HEK293 (cell line): ENCODE data around the gene ZNF223.
A peak's percentile ranks its signal among the peaks of the same experiment; 100 is the strongest.

Experiments used
- EGR2 ChIP-seq: fragments of 450-650 bp; formaldehyde crosslinking; IDR thresholded peaks from 2 replicates; pipeline ENCODE4 v1.5.1; 2016; ENCODE audit warnings: low read depth, missing biosample characterization, missing genetic modification characterization
- GLI2 ChIP-seq: fragments of 450-650 bp; formaldehyde crosslinking; IDR thresholded peaks from 2 replicates; pipeline ENCODE4; 2017; ENCODE audit warnings: missing biosample characterization, missing genetic modification characterization, low read depth, borderline replicate concordance
- HOXC10 ChIP-seq: sonication (generic); formaldehyde crosslinking; IDR thresholded peaks from 2 replicates; pipeline ENCODE4 v1.8.1; 2023; ENCODE audit warnings: mild to moderate bottlenecking, missing genetic modification reagents
- YY1 ChIP-seq: fragments of 450-650 bp; formaldehyde crosslinking; IDR thresholded peaks from 2 replicates; pipeline ENCODE4 v1.5.1; 2018; ENCODE audit warnings: missing biosample characterization, missing genetic modification characterization
- ZBTB10 ChIP-seq: fragments of 450-650 bp; formaldehyde crosslinking; IDR thresholded peaks from 2 replicates; pipeline ENCODE4 v1.5.1; 2016; ENCODE audit warnings: missing biosample characterization, missing genetic modification characterization
- ZBTB6 ChIP-seq: fragments of 450-650 bp; formaldehyde crosslinking; IDR thresholded peaks from 2 replicates; pipeline ENCODE4 v1.5.1; 2017; ENCODE audit warnings: missing biosample characterization, missing genetic modification characterization
- ZFHX2 ChIP-seq: fragments of 450-650 bp; formaldehyde crosslinking; conservative IDR thresholded peaks from 2 replicates; pipeline ENCODE4 v1.5.1; 2016; ENCODE audit warnings: missing biosample characterization, missing genetic modification characterization
- ZNF155 ChIP-seq: fragments of 450-650 bp; formaldehyde crosslinking; IDR thresholded peaks from 2 replicates; pipeline ENCODE4 v1.5.1; 2016; ENCODE audit warnings: missing biosample characterization, missing genetic modification characterization
- ZNF157 ChIP-seq: fragments of 450-650 bp; formaldehyde crosslinking; IDR thresholded peaks from 2 replicates; pipeline ENCODE4 v1.5.1; 2016; ENCODE audit warnings: missing biosample characterization, missing genetic modification characterization
- ZNF184 ChIP-seq: fragments of 450-650 bp; IDR thresholded peaks from 2 replicates; pipeline ENCODE4 v1.5.1; 2018; ENCODE audit warnings: missing biosample characterization, mild to moderate bottlenecking, missing genetic modification characterization
- ZNF248 ChIP-seq: fragments of 450-650 bp; formaldehyde crosslinking; IDR thresholded peaks from 2 replicates; pipeline ENCODE4 v1.5.1; 2017; ENCODE audit warnings: missing biosample characterization, missing genetic modification characterization
- ZNF311 ChIP-seq: fragments of 450-650 bp; formaldehyde crosslinking; IDR thresholded peaks from 2 replicates; pipeline ENCODE4 v1.5.1; 2017; ENCODE audit warnings: missing biosample characterization, missing genetic modification characterization, borderline replicate concordance
- ZNF48 ChIP-seq: fragments of 450-650 bp; formaldehyde crosslinking; IDR thresholded peaks from 2 replicates; pipeline ENCODE4 v1.5.1; 2016; ENCODE audit warnings: missing biosample characterization, missing genetic modification characterization
- ZNF521 ChIP-seq: fragments of 450-650 bp; formaldehyde crosslinking; IDR thresholded peaks from 2 replicates; pipeline ENCODE4 v1.5.1; 2017; ENCODE audit warnings: missing biosample characterization, mild to moderate bottlenecking, missing genetic modification characterization
- ZNF561 ChIP-seq: fragments of 450-650 bp; IDR thresholded peaks from 2 replicates; pipeline ENCODE4 v1.5.1; 2018; ENCODE audit warnings: missing biosample characterization, missing genetic modification characterization, borderline replicate concordance
- ZNF624 ChIP-seq: fragments of 450-650 bp; formaldehyde crosslinking; IDR thresholded peaks from 2 replicates; pipeline ENCODE4 v1.5.1; 2017; ENCODE audit warnings: missing biosample characterization, missing genetic modification characterization
- ZNF629 ChIP-seq: fragments of 450-650 bp; formaldehyde crosslinking; IDR thresholded peaks from 2 replicates; pipeline ENCODE4 v1.5.1; 2017; ENCODE audit warnings: missing biosample characterization, missing genetic modification characterization
- ZNF639 ChIP-seq: fragments of 450-650 bp; formaldehyde crosslinking; IDR thresholded peaks from 2 replicates; pipeline ENCODE4 v1.5.1; 2016; ENCODE audit warnings: missing biosample characterization, missing genetic modification characterization
- ZNF792 ChIP-seq: fragments of 450-650 bp; formaldehyde crosslinking; IDR thresholded peaks from 2 replicates; pipeline ENCODE4 v1.5.1; 2016; ENCODE audit warnings: missing biosample characterization, missing genetic modification characterization
- ZXDB ChIP-seq: fragments of 450-650 bp; formaldehyde crosslinking; IDR thresholded peaks from 2 replicates; pipeline ENCODE4 v1.5.1; 2016; ENCODE audit warnings: missing biosample characterization, missing genetic modification characterization
- TF ChIP-seq, protein P1 (sequence below): fragments of 450-650 bp; formaldehyde crosslinking; IDR thresholded peaks from 2 replicates; pipeline ENCODE4; 2016; ENCODE audit warnings: missing biosample characterization, missing genetic modification characterization
- TF ChIP-seq, protein P2 (sequence below): fragments of 450-650 bp; formaldehyde crosslinking; IDR thresholded peaks from 2 replicates; pipeline ENCODE4 v1.5.1; 2016; ENCODE audit warnings: missing biosample characterization, missing genetic modification characterization

ZNF223 gene

DNA sequence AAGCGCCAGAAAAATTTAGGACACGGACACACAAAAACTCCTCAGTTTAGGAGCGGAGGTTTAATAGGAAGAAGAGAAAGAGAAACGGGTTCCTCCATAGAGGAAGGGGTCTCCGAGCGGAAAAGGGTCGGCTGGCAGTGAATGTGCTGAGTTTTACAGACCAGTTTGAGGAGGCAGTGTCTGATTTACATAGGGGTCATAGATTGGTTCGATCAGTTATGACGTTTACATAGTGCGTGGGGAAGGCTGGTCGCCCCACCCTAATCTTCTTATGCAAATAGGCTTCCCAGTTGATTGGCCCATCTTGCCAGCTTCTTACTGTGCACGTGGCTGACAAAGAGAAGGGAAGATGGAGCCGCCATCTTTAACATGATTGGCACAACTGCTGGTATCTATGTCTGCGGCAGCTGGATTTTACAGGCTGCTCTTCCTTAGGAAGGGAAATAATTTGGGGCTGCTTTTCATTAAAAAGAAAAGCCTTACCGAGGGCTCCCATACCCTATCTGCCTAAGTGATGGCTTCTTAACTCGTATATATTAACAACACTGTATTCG, 60.2 kb downstream of the ZNF223 start (continued):
- TF ChIP-seq ZBTB6 = peak; percentile 65; the same call in 1 of the 2 replicates
- 0 out of 2 replicates have a peak, but pooled peaks have one; percentile 29 for TF ChIP-seq ZNF157 (tag by site-specific recombination)
- TF ChIP-seq ZXDB (tag by site-specific recombination) = peak; percentile 23
- TF ChIP-seq ZFHX2 (tag by site-specific recombination) = no peak
- TF ChIP-seq, protein P1, sequence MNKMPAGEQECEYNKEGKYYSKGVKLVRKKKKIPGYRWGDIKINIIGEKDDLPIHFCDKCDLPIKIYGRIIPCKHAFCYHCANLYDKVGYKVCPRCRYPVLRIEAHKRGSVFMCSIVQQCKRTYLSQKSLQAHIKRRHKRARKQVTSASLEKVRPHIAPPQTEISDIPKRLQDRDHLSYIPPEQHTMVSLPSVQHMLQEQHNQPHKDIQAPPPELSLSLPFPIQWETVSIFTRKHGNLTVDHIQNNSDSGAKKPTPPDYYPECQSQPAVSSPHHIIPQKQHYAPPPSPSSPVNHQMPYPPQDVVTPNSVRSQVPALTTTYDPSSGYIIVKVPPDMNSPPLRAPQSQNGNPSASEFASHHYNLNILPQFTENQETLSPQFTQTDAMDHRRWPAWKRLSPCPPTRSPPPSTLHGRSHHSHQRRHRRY = 0 out of 2 replicates have a peak, but pooled peaks have one; percentile 55
- TF ChIP-seq ZNF184 (tag by site-specific recombination) = no peak
- TF ChIP-seq ZNF561 (tag by site-specific recombination) = peak; percentile 77; the same call in 1 of the 2 replicates
- no peak for TF ChIP-seq ZNF792
- no peak for TF ChIP-seq ZNF521
- TF ChIP-seq ZNF48 (tag by site-specific recombination) = no peak
- no peak for TF ChIP-seq ZNF311 (tag by site-specific recombination)
- no peak for TF ChIP-seq GLI2 (tag by site-specific recombination)
- peak; percentile 75 for TF ChIP-seq YY1 (tag by site-specific recombination)
- TF ChIP-seq ZNF639 (tag by site-specific recombination) = no peak
- peak; percentile 89 for TF ChIP-seq ZNF629 (tag by site-specific recombination)
- TF ChIP-seq, protein P2, sequence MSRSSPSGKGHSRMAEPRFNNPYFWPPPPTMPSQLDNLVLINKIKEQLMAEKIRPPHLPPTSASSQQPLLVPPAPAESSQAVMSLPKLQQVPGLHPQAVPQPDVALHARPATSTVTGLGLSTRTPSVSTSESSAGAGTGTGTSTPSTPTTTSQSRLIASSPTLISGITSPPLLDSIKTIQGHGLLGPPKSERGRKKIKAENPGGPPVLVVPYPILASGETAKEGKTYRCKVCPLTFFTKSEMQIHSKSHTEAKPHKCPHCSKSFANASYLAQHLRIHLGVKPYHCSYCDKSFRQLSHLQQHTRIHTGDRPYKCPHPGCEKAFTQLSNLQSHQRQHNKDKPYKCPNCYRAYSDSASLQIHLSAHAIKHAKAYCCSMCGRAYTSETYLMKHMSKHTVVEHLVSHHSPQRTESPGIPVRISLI (tag by site-specific recombination) = no peak
- no peak for TF ChIP-seq HOXC10 (CRISPR knock-in tag)
- TF ChIP-seq ZNF624 (tag by site-specific recombination) = no peak
- TF ChIP-seq ZBTB10 (tag by site-specific recombination) = no peak
- peak; percentile 19; the same call in 1 of the 2 replicates for TF ChIP-seq EGR2
- TF ChIP-seq ZNF248 = no peak
- no peak for TF ChIP-seq ZNF155 (tag by site-specific recombination)
